ENCODE data around the gene RNF167. TPM values are rescaled to one million over a fixed set of nuclear protein-coding genes. Genes with fewer than 3 reads are reported as not detected.
"Not testable (repeated sequence)": the region's sequence is repeated elsewhere in the genome, so short reads cannot be mapped to it uniquely, and the experiment has no call there.

Gene RNF167
- total RNA-seq, 5 donors from 2014 or later (not counting 1 experiment from before 2014, with no cell fraction given): 109 to 158 (median 135) TPM

GRCh38 chr17:4913994-4914393 is 26.1 kb upstream of the RNF167 start:
- no peak overlapping the region for H3K4me3 ChIP-seq (ENCODE audit: control insufficient read depth in 1 of 2, extremely low read depth in 1 of 2, low read length in 1 of 2)
- ATAC-seq (replicated peaks in 1 of 4) (no peak), DNase-seq (no peak)
- Mint-ChIP-seq H3K9me3 (no peaks in the 10 kb centered on the region), H3K4me1 (no peaks in the 10 kb centered on the region), H3K4me3 (no peak overlapping the region), H3K27ac (no peak overlapping the region), H3K36me3 (no peaks in the 10 kb centered on the region), H3K27me3 (no peaks in the 10 kb centered on the region)
- no peak overlapping the region for H3K27ac ChIP-seq (ENCODE audit: low read length)
- no CpG with 5 or more reads among the region's 1 CpG for WGBS (ENCODE audit: insufficient coverage)
- no peaks in the 10 kb centered on the region for H3K9me3 ChIP-seq
- no peaks in the 10 kb centered on the region for H3K36me3 ChIP-seq (ENCODE audit: control insufficient read depth in 2 of 2, extremely low read depth in 1 of 2, insufficient read depth in 1 of 2, low read length in 1 of 2)
- ChIA-PET CTCF (interaction anchor here in 1 of 2 donors (0.6 kb wide), 1 partner anchor 400 kb away, joined by 4 read pairs; no protein-coding TSS in a partner anchor), POLR2A (no interaction called here)
- no peaks in the 10 kb centered on the region for H3K27me3 ChIP-seq (replicated peaks in 1 of 2; ENCODE audit: control insufficient read depth in 2 of 2, extremely low read depth in 1 of 2, insufficient read depth in 2 of 2, low read length in 1 of 2)
- H3K4me1 ChIP-seq (ENCODE audit: control insufficient read depth in 1 of 2, extremely low read depth in 1 of 2, insufficient read depth in 2 of 2, low read length in 2 of 2): peaks cover 2 to 10% of the 10 kb centered on the region in 2 experiments

- H3K4me3 Mint-ChIP-seq; H3K36me3 Mint-ChIP-seq; ATAC-seq (replicated peaks in 1 of 4); H3K27ac Mint-ChIP-seq; CTCF ChIA-PET; H3K27me3 Mint-ChIP-seq; H3K4me1 ChIP-seq (ENCODE audit: control insufficient read depth in 1 of 2, extremely low read depth in 1 of 2, insufficient read depth in 2 of 2, low read length in 2 of 2); H3K4me1 Mint-ChIP-seq; H3K27me3 ChIP-seq (replicated peaks in 1 of 2; ENCODE audit: control insufficient read depth in 2 of 2, extremely low read depth in 1 of 2, insufficient read depth in 2 of 2, low read length in 1 of 2); H3K9me3 ChIP-seq; H3K4me3 ChIP-seq (ENCODE audit: control insufficient read depth in 1 of 2, extremely low read depth in 1 of 2, low read length in 1 of 2); H3K9me3 Mint-ChIP-seq; H3K36me3 ChIP-seq (ENCODE audit: control insufficient read depth in 2 of 2, extremely low read depth in 1 of 2, insufficient read depth in 1 of 2, low read length in 1 of 2); DNase-seq; H3K27ac ChIP-seq (ENCODE audit: low read length): not testable (repeated sequence)
- 100% methylated on average over 1 of the region's 4 CpGs for WGBS (ENCODE audit: insufficient coverage)
- POLR2A ChIA-PET: interaction anchor here in 1 of 2 donors (0.5 kb wide), 1 partner anchor 9 kb away, joined by 10 read pairs; no protein-coding TSS in a partner anchor
Measured at GRCh38 chr17:4914551-4914950, 25.5 kb upstream of the RNF167 start.

- no peak overlapping the region for H3K4me3 Mint-ChIP-seq
- no peak overlapping the region for H3K27ac ChIP-seq (ENCODE audit: low read length)
- ChIA-PET POLR2A (interaction anchor here (0.5 to 0.6 kb wide), 2 partner anchors 622 to 868 kb away, joined by 3 read pairs; no protein-coding TSS in a partner anchor), CTCF (interaction anchor here in 1 of 2 donors (0.7 kb wide), 1 partner anchor 139 kb away, joined by 3 read pairs; no protein-coding TSS in a partner anchor)
- ATAC-seq (replicated peaks in 1 of 4): no peak
- H3K27ac Mint-ChIP-seq: no peak overlapping the region
- H3K27me3 ChIP-seq (replicated peaks in 1 of 2; ENCODE audit: control insufficient read depth in 2 of 2, extremely low read depth in 1 of 2, insufficient read depth in 2 of 2, low read length in 1 of 2): no peaks in the 10 kb centered on the region
- 98% methylated on average over 5 of the region's 8 CpGs for WGBS (ENCODE audit: insufficient coverage)
- no peaks in the 10 kb centered on the region for H3K9me3 ChIP-seq
- no peaks in the 10 kb centered on the region for H3K4me1 ChIP-seq (ENCODE audit: control insufficient read depth in 1 of 2, extremely low read depth in 1 of 2, insufficient read depth in 2 of 2, low read length in 2 of 2)
- no peak overlapping the region for H3K4me3 ChIP-seq (ENCODE audit: control insufficient read depth in 1 of 2, extremely low read depth in 1 of 2, low read length in 1 of 2)
- no peaks in the 10 kb centered on the region for H3K36me3 ChIP-seq (ENCODE audit: control insufficient read depth in 2 of 2, extremely low read depth in 1 of 2, insufficient read depth in 1 of 2, low read length in 1 of 2)
- no peak for DNase-seq
- no peaks in the 10 kb centered on the region for H3K36me3 Mint-ChIP-seq
- no peaks in the 10 kb centered on the region for H3K27me3 Mint-ChIP-seq
- H3K4me1 Mint-ChIP-seq: no peaks in the 10 kb centered on the region
- no peaks in the 10 kb centered on the region for H3K9me3 Mint-ChIP-seq
Measured at GRCh38 chr17:4919511-4920047, 20.5 kb upstream of the RNF167 start.

- CTCF ChIA-PET: no interaction called here
- WGBS (ENCODE audit: insufficient coverage): 93% methylated on average over 3 of the region's 10 CpGs
- H3K36me3 ChIP-seq (ENCODE audit: control insufficient read depth in 2 of 2, extremely low read depth in 1 of 2, insufficient read depth in 1 of 2, low read length in 1 of 2): no peaks in the 10 kb centered on the region
- no peaks in the 10 kb centered on the region for H3K27me3 ChIP-seq (replicated peaks in 1 of 2; ENCODE audit: control insufficient read depth in 2 of 2, extremely low read depth in 1 of 2, insufficient read depth in 2 of 2, low read length in 1 of 2)
- ATAC-seq (replicated peaks in 1 of 4) (no peak), DNase-seq (no peak)
- H3K27ac ChIP-seq (ENCODE audit: low read length): no peak overlapping the region
- H3K9me3 Mint-ChIP-seq: no peaks in the 10 kb centered on the region
- H3K9me3 ChIP-seq: no peaks in the 10 kb centered on the region
- no peak overlapping the region for H3K4me3 Mint-ChIP-seq
- no peaks in the 10 kb centered on the region for H3K27me3 Mint-ChIP-seq
- H3K4me3 ChIP-seq (ENCODE audit: control insufficient read depth in 1 of 2, extremely low read depth in 1 of 2, low read length in 1 of 2): no peak overlapping the region
- POLR2A ChIA-PET: interaction anchor here in 1 of 2 donors (0.5 kb wide), 1 partner anchor 623 kb away, joined by 3 read pairs; no protein-coding TSS in a partner anchor
- no peaks in the 10 kb centered on the region for H3K4me1 Mint-ChIP-seq
- H3K4me1 ChIP-seq (ENCODE audit: control insufficient read depth in 1 of 2, extremely low read depth in 1 of 2, insufficient read depth in 2 of 2, low read length in 2 of 2): no peaks in the 10 kb centered on the region
- no peak overlapping the region for H3K27ac Mint-ChIP-seq
- H3K36me3 Mint-ChIP-seq: no peaks in the 10 kb centered on the region
Measured at GRCh38 chr17:4920351-4921048, 19.6 kb upstream of the RNF167 start.

- ATAC-seq (replicated peaks in 1 of 4): no peak
- POLR2A ChIA-PET: no interaction called here
- peaks cover under 1% of the 10 kb centered on the region for H3K36me3 Mint-ChIP-seq
- Histone ChIP-seq H3K36me3 (ENCODE audit: control insufficient read depth in 2 of 2, extremely low read depth in 1 of 2, insufficient read depth in 1 of 2, low read length in 1 of 2) (no peaks in the 10 kb centered on the region), H3K4me1 (ENCODE audit: control insufficient read depth in 1 of 2, extremely low read depth in 1 of 2, insufficient read depth in 2 of 2, low read length in 2 of 2) (no peaks in the 10 kb centered on the region), H3K4me3 (ENCODE audit: control insufficient read depth in 1 of 2, extremely low read depth in 1 of 2, low read length in 1 of 2) (no peak overlapping the region), H3K9me3 (no peaks in the 10 kb centered on the region), H3K27ac (ENCODE audit: low read length) (no peak overlapping the region), H3K27me3 (replicated peaks in 1 of 2; ENCODE audit: control insufficient read depth in 2 of 2, extremely low read depth in 1 of 2, insufficient read depth in 2 of 2, low read length in 1 of 2) (no peaks in the 10 kb centered on the region)
- H3K27me3 Mint-ChIP-seq: no peaks in the 10 kb centered on the region
- no peak overlapping the region for H3K27ac Mint-ChIP-seq
- CTCF ChIA-PET: no interaction called here
- no peak overlapping the region for H3K4me3 Mint-ChIP-seq
- WGBS (ENCODE audit: insufficient coverage): no CpG with 5 or more reads among the region's 4 CpGs
- H3K9me3 Mint-ChIP-seq: no peaks in the 10 kb centered on the region
- H3K4me1 Mint-ChIP-seq: no peaks in the 10 kb centered on the region
- DNase-seq: no peak
Measured at GRCh38 chr17:4921320-4921719, 18.7 kb upstream of the RNF167 start.

- H3K36me3 ChIP-seq (ENCODE audit: control insufficient read depth in 2 of 2, extremely low read depth in 1 of 2, insufficient read depth in 1 of 2, low read length in 1 of 2); H3K27ac Mint-ChIP-seq; H3K27ac ChIP-seq (ENCODE audit: low read length); H3K9me3 Mint-ChIP-seq; H3K9me3 ChIP-seq; POLR2A ChIA-PET; H3K4me3 Mint-ChIP-seq; DNase-seq; H3K27me3 Mint-ChIP-seq; H3K4me1 Mint-ChIP-seq; H3K4me3 ChIP-seq (ENCODE audit: control insufficient read depth in 1 of 2, extremely low read depth in 1 of 2, low read length in 1 of 2); ATAC-seq (replicated peaks in 1 of 4); H3K4me1 ChIP-seq (ENCODE audit: control insufficient read depth in 1 of 2, extremely low read depth in 1 of 2, insufficient read depth in 2 of 2, low read length in 2 of 2); H3K27me3 ChIP-seq (replicated peaks in 1 of 2; ENCODE audit: control insufficient read depth in 2 of 2, extremely low read depth in 1 of 2, insufficient read depth in 2 of 2, low read length in 1 of 2): not testable (repeated sequence)
- peaks cover 14% of the 10 kb centered on the region for H3K36me3 Mint-ChIP-seq
- WGBS (ENCODE audit: insufficient coverage): 87% methylated on average over 11 of the region's 24 CpGs
- CTCF ChIA-PET: interaction anchor here in 1 of 2 donors (0.7 kb wide), 1 partner anchor 656 kb away, joined by 3 read pairs; no protein-coding TSS in a partner anchor
Measured at GRCh38 chr17:4926577-4927335, 13.3 kb upstream of the RNF167 start.
